Epithelial cell of proximal tubule (primary cell): ENCODE results near the gene TOR3A. TPM values are rescaled to one million over a fixed set of nuclear protein-coding genes. Genes with fewer than 3 reads are reported as not detected.

ENCODE experiments used
- DNase-seq: peaks from one replicate; pipeline ENCODE4 v3.0.0-alpha.2; 2011; ENCODE audit warnings: low read depth
- H3K4me3 ChIP-seq: 2 replicates; pipeline ENCODE4 v1.5.1; 2011; ENCODE audit warnings: low read depth, mild to moderate bottlenecking, low read length
- total RNA-seq: library from RNA; depleted of rRNA; stranded (reverse); fragments of >200 nt; gene quantifications from 2 replicates; pipeline ENCODE4 v1.2.3, GENCODE V29; 2015
- TF ChIP-seq, protein P1 (sequence below): conservative IDR thresholded peaks from 2 replicates; pipeline ENCODE4 v1.5.1; 2012; ENCODE audit warnings: low read depth, mild to moderate bottlenecking, low read length

TOR3A gene
- total RNA-seq, 1 donor from 2014 or later: 83.1 TPM

GRCh38 chr1:179042700-179043099 lies 39.2 kb upstream of the TOR3A start:
- DNase-seq: no peak
- H3K4me3 ChIP-seq: no peak overlapping the region
- TF ChIP-seq, protein P1, sequence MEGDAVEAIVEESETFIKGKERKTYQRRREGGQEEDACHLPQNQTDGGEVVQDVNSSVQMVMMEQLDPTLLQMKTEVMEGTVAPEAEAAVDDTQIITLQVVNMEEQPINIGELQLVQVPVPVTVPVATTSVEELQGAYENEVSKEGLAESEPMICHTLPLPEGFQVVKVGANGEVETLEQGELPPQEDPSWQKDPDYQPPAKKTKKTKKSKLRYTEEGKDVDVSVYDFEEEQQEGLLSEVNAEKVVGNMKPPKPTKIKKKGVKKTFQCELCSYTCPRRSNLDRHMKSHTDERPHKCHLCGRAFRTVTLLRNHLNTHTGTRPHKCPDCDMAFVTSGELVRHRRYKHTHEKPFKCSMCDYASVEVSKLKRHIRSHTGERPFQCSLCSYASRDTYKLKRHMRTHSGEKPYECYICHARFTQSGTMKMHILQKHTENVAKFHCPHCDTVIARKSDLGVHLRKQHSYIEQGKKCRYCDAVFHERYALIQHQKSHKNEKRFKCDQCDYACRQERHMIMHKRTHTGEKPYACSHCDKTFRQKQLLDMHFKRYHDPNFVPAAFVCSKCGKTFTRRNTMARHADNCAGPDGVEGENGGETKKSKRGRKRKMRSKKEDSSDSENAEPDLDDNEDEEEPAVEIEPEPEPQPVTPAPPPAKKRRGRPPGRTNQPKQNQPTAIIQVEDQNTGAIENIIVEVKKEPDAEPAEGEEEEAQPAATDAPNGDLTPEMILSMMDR: no peak

DNA sequence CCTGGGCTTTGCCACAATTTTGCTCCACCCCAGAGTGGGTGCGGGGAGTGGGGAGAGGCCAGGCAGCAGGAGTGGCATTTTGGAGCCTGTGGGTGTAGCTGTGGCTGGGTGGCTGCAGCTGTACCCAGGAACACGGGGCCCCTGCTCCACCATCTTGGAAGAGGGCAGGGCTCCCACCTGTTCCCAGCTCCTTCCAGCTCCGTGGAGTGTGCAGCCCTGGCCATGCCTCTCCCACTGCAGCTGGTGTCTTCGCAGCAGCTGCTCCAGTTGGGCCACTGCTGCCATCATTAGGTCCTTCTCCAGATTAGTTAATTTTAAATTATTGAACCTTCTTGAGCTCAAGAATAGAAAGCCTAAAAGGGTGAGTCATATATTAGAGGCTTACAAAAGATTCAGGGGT lies 38.6 kb upstream of the TOR3A start:
- no peak overlapping the region for H3K4me3 ChIP-seq
- TF ChIP-seq, protein P1: no peak
- no peak for DNase-seq

- DNase-seq: no peak
- H3K4me3 ChIP-seq: no peak overlapping the region
- TF ChIP-seq, protein P1: no peak
These were observed 38.0 kb upstream of the TOR3A start for GRCh38 chr1:179043907-179044306.

- TF ChIP-seq, protein P1: no peak
- no peak for DNase-seq
These were observed 34.8 kb upstream of the TOR3A start for GRCh38 chr1:179046808-179047635.

DNA sequence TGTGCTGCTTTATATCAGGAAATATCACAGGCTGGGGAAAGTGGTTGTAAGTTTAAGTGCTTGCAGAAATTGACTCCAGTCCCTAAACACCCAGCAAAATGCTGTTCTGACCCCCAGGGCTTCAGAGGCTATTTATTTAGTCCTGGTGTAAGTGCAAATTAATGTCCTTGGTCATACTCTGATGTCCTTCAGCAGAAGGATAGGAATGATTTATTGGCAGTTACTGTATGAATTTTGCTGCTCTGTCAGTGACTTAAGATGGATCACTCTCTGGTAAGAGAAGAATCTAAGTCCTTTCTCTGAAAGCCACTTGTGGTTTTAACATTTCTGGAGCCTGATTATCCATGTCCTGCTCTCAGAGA lies 34.3 kb upstream of the TOR3A start:
- H3K4me3 ChIP-seq: no peak overlapping the region
- no peak for DNase-seq
- TF ChIP-seq, protein P1: no peak

More at GRCh38 chr1:179046808-179047635, 34.8 kb upstream of the TOR3A start:
- no peak overlapping the region for H3K4me3 ChIP-seq

- DNase-seq: no peak
- TF ChIP-seq, protein P1: no peak
- H3K4me3 ChIP-seq: no peak overlapping the region
These were observed 33.3 kb upstream of the TOR3A start for GRCh38 chr1:179048339-179049124.
